Stimulated activated CD4-positive, alpha-beta T cell treated with anti-CD3 and anti-CD28 coated beads, Interleukin-4, amount 100 ng/mL, for 48 hours (primary cell): ENCODE data around the gene NPRL2.
A peak's percentile ranks its signal among the peaks of the same experiment; 100 is the strongest.
"Not testable (repeated sequence)": the region's sequence is repeated elsewhere in the genome, so short reads cannot be mapped to it uniquely, and the experiment has no call there.

Experiments
- DNase-seq, 2 donors: peaks; one replicate each; pipeline ENCODE4 v3.0.0-alpha.2; 2020; ENCODE audit warnings: low read depth in 2 of 2

NPRL2 gene

DNA sequence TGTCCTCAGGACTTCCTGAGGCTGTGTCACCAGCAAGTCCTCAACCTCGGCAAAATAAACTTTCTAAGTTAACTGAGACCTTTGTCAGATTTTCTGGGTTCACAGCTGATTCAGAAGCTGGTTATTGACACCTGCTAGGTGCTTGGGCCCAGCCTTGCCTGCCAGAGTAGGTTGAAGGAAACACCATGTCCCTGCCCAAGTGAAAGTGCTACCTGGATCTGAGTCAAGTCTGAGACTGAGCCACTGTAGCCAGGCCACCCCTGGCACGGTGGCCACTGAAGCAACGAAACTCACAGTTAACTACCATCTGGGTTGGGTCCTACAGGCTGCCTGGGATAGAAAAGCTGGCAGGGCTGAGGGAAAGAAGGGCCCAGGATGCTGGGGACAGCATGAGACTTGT is 36.2 kb downstream of the NPRL2 start:
- DNase-seq: no peak

DNA sequence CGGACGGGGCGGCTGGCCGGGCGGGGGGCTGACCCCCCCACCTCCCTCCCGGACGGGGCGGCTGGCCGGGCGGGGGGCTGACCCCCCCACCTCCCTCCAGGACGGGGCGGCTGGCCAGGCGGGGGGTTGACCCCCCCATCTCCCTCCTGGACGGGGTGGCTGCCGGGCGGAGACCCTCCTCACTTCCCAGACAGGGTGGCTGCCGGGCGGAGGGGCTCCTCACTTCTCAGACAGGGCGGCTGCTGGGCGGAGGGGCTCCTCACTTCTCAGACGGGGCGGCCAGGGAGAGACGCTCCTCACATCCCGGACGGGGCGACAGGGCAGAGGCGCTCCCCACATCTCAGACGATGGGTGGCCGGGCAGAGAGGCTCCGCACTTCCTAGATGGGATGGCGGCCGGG is 38.5 kb downstream of the NPRL2 start:
- not testable (repeated sequence) for DNase-seq

DNA sequence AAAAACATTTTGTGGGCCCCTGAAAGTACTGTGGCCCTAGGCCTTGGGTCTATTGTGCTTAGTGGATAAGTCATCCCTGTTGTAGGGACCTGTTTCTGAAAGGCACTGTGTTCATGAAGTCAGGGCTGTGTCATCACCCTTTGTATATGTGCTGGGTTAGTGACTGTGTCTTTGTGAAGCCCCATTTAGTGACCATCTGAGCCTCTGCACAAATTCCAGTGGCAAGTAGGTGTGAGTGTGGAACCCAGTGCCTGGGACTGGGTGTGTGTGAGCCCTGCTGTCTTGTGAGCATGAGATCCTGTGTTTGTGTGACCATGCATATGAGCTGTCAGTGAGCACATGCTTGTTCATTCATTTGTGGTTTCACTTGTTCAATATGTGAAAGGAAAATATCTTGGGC is 46.0 kb downstream of the NPRL2 start:
- no peak for DNase-seq

DNA sequence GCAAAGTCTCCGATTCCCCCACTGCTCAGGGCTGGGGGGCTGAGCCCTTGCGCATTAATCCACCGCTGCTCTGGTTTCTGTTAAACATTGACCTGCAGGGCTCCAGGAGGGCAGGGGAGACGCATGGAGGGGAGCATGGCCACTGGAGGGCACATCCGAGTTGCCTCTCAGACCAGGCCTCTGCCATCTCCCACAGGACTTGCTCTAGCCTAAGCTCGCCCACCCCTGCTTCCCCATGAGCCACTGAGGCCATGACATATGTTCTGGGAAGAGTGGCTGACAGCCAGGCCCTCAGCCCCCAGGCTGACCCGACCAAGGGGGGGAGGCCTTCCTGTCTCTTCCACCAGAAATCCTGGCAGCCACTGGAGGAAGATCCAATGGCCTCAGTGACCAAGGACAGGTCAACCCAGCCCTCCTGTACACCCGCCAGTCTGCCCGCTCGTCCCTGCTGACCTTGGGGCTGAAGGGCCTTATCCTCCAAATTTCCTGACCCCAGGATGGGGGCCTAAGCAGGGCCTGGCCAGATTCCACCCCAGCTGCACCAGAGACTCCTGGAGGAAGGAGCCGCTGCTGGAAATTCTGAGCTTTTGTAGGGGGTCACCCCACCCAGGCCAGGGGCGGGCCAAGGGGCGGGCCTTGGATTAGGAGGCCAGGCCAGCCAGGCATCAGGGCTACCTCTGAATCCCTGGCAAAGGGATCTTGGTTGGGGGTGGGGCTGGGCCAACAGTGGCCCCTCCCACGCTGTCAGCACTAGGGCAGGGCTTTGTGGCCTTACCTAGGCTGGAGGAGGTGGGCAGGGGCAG is 47.4 kb downstream of the NPRL2 start, which contains the start of gene HYAL1:
Gene HYAL1 (minus strand): TSS at position 562 of the 803 bp plus-strand sequence. CDS start 618 bp downstream, outside the sequence.
- DNase-seq: no peak

DNA sequence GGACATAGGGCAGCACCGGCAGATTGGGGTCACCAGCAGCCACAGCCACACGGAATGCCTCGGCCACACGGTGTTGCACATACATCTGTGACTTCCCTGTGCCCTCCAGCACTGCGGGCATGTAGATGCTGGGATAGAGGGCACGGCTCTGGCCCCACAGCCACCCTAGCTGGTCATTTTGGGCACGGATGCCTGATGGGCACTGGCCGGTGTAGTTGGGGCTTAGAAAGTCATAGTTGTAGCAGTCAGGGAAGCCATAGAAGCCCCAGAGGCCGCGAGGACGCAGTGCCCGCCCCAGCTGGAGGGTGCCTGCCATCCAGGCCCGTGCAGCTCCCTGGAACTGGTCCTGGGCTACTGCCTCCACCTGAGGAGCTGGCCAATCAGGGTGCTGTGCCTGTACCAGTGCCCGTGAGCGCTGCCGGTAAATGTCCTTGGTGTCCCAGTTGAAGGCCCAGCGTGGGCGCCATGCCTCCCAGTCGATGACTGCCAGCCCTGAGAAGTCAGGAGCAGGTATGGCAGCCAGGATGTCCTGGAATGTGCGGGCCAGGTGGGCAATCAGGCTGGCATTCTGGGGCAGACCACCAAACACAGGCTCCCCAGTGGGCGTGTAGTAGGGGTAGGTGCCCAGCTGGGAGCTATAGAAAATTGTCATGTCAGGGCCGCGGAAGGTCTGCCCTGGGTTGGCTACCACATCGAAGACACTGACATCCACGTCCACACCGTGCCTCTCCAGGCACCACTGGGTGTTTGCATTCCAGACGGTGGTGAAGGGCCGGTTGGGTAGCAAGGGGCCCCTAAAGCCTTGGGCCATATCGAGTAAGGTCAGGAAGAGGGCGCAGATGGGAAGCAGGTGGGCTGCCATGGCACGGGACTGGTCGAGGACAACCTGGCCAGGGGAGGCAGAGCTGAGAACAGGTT is 48.2 kb downstream of the NPRL2 start:
- no peak for DNase-seq

DNA sequence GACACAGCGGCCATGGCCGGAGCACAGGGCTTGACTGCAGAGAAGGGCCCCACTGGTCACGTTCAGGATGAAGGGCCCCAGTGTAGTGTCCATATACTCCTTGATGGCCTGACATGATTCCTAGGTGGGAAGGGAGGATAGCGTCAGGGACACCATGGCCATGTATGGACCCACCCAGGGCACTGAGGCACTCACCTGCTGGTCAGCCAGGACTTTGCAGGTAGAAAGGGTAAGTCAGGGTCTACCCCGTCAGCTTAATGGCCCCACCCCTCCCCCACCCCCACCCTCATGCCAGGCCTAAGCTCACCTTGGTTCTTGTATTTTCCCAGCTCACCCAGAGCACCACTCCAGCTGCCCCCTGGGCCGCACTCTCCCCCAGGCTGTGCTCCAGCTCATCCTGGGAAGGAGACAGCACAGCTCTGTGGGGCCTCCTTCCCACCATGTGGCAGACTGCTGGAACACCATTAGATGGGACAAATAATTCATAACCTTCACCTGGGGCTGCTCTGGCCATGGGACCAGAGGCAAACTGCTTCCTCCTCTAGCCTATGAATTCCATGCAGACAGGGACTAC is 49.8 kb downstream of the NPRL2 start:
- DNase-seq: no peak

DNA sequence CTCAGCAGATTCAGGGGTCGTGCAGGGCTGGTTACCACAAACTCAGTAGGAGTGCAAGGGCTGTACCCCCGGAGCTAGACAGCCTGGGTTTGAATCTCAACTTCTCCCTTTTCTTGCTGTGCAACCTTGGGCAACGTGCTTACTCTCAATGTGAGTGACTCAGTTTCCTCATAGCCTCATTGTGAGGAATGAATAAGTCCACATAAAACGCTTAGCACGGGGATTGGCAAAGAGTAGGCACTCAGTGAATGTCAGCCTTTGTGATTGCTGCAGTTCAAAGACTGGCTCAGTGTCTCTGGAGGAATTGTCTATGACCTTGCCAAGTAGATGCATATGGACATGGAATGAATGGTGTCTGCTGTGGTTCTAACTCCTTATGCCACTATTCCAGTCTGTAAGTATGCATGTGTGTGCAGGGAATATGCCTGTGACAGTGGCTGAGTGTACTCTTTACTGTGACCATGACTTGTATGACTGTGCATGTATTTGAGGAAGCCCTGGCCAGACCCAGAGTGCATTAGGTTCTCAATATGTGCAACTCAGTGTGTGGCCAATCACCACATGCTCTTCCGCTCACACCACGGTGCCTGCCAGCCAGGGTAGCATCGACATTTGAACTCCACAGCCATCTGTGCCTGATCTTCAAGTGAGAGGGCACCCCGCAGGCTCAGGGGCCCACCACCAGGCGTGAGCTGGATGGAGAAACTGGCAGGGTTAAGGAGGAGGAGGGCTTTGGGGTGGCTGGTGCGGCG is 50.5 kb downstream of the NPRL2 start:
- DNase-seq: no peak

DNA sequence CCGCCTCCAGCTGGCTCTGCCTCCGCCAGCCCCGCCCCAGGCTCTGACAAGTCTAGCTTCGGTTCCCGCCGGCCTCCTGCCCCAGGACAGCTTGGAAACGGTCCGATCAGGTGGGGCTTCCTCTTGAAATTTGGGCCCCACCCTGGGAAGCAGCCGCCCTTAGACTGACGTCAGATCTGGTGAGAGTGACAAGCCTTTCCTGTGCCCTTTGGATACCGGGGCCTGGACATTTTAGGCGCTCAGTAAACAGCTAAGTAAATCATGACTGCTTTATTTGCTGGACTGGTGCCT is 51.0 kb downstream of the NPRL2 start:
- DNase-seq: no peak

DNA sequence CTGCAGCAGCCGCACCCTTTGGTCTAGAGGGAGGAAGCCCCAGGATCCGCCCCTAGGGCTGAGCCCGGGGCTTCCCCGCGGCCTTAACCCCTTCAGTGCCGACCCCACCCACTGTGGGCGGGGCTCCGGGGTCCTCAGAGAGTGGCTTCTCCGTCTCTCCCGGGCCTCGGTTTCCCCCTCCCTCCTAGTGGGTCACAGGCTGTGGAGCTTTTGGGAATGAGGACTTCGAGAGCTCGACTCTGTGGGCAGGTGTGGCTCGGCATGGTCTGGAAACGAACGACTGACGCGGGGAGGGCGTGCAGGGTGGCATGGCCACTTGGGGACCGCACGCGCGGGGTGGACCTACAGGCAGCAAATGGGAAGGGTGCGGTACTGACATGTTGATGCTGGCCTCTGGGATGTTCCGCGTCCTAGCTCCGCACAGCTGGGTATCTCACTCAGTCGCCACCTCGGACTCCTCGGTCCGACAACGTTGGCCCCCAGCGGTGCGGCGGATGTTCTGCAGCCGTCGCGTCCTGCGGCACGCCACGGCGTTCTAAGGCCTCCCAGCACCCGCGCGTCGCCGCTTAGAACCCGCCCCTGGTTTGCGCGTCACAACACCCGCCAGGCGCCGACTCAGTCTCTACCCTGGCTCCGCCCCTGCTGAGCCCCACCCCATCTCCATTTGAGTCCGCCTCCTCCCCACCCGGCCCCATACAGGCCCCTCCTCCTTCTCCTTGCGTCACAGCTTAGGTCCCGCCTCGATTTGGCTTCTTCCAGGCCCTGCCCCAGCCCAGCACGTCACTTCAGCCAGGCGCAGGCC is 51.5 kb downstream of the NPRL2 start, which contains the start of the genes HYAL3 and NAA80:
Gene HYAL3 (minus strand): TSS at position 570 of the 802 bp plus-strand sequence. CDS start 3,803 bp downstream, outside the sequence.
Gene NAA80 (minus strand): TSS at position 570 of the 802 bp plus-strand sequence. CDS start 1,942 bp downstream, outside the sequence.
- DNase-seq: peak; percentile 98 to 99

DNA sequence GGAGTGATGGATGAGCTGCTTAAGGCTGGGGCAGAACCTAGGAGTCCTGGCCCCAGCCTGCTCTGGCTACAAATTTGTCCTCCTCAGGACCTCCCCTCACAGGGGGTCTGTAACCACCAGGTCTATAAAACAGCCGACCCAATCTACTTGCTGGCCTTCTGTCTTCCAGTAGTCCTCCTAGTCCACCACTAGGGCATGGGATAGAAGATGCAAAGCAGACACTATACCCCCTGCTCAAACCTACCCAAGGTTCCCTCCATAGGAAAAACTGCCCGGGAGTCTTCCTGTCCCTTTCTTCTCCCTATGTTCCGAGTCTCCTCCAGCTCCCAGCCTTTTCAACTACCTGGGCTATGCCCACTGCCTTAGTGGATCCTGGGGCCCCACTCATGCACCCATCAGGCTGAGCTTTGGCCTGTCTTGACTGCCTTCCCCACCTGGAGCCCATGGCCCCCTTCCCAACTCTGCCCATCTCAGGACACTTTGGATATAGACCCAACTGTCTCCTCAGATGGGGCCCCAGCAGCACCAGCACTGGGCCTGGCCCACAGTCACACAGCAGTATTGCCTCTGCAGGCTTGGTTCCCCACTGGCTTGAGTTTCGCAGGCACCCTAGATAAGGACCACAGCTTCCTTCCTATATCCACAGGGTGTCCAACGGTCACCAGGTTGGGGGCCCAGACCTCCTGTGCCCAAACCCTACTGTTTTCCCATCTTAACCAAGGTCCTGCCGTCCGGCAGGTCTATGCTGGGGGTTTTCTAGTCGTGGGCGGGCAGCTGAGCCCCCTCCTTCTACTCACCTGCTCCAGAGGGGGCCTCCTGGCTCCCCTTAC is 52.5 kb downstream of the NPRL2 start:
- DNase-seq: no peak

DNA sequence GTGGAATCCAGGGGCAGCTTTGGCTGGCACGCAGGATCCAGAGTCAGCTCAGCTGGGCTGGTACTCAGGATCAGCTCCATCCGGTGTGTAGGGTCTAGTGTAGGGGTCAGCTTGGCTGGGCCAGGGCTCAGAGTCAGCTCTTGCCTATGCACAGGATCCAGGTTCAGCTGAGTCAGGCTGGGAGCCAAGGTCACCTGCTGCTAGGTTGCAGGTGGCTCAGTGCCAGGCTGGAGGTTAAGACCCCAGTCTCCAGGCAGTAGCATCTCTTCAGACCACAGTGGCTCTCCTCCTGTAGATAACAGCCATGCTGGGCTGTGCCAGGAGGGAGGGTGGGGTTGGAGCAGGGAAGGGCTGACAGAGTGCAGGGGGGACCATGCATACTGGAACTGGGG is 53.2 kb downstream of the NPRL2 start:
- no peak for DNase-seq
